HEK293T (cell line): ENCODE measurements around the gene RTEL1.

ENCODE experiments used
- CTBP1 ChIP-seq: fragments of 450-650 bp; IDR thresholded peaks from 2 replicates; pipeline ENCODE4 v1.6.1; 2016; ENCODE audit warnings: borderline replicate concordance
- TARDBP ChIP-seq: fragments of 450-650 bp; IDR thresholded peaks from 2 replicates; pipeline ENCODE4 v1.6.1; 2016

- TF ChIP-seq TARDBP (no peak), CTBP1 (no peak)
These were observed 60.9 kb downstream of the RTEL1 start for GRCh38 chr20:63718996-63719395.
